Erythroblast (primary cell): ENCODE results near the gene AMBRA1.

Experiments used
- GATA1 ChIP-seq: IDR thresholded peaks from 2 replicates; pipeline ENCODE4 v1.6.1; 2011; ENCODE audit warnings: low read depth, mild to moderate bottlenecking, control low read depth, low read length, moderate library complexity
- POLR2A ChIP-seq: IDR thresholded peaks from 2 replicates; pipeline ENCODE4 v1.6.1; 2011; ENCODE audit warnings: mild to moderate bottlenecking, low read length

DNA sequence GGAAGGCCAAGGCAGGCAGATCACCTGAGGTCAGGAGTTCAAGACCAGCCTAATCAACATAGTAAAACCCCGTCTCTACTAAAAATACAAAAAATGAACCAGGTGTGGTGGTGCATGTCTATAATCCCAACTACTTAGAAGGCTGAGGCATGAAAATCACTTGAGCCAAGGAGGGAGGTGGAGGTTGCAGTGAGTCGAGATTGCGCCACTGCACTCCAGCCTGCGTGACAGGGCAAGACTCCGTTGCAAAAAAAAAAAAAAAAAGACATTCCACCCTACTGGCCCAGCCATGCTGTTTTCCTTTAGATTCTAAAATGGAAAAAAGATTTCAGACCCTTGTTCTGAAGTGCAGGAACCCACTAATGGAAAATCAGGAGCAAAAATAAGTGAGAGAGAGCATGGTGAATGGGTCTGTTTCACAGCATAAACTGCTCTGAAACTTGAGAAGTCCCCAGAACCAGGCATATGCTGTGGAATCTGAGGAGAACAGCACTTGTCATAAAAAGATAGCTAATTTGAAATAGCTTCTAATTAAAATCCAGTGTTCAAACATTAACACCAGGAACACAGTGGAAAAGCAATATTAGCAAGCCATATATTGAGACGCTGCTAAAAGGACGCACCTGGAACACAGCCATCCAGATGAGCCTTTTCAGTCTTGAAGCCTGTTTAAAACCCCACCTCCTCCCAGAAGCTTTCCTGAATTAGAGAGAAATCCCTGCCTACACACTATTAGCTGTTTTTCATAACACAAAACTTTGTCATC is 136.0 kb downstream of the AMBRA1 start:
- TF ChIP-seq POLR2A (no peak), GATA1 (no peak)
